Measurements from ENCODE around the gene ITGB1BP1.

Gene ITGB1BP1

DNA sequence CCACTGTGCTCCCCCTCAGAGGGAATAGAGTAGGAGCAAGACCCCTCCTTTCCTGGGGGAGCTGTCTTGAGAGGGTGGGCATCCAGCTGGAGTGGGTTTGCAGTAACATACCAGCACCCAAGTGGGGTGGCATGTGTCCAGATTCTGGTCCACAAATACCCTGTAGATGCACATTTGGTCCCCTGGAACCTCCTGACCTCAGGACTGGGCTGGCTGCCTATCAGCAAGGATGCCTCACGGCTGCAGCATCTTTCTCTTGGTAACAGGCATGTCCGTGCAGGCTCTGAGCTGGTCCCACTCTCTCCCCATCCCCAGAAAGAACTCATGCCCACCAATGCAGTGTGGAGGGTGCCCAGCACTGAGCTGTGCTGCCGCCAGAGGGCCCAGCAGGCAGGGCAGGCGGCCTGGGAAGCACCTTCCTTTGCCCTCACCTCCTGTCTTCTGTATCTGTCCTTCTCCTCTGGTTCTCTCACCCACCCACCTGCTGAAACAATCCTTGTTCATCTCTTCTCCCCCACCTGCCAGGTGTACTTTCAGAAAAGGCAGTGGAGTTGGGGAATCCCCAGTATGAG, 47.4 kb downstream of the ITGB1BP1 start:
- DNase-seq: no peak

- DNase-seq: no peak
Measured at GRCh38 chr2:9374071-9374730, 49.1 kb downstream of the ITGB1BP1 start.

- DNase-seq: no peak
Measured at GRCh38 chr2:9373476-9373875, 49.9 kb downstream of the ITGB1BP1 start.

GRCh38 chr2:9373047-9373446, 50.3 kb downstream of the ITGB1BP1 start:
- DNase-seq: no peak

- no peak for DNase-seq
Measured at GRCh38 chr2:9370746-9371145, 52.6 kb downstream of the ITGB1BP1 start.

DNA sequence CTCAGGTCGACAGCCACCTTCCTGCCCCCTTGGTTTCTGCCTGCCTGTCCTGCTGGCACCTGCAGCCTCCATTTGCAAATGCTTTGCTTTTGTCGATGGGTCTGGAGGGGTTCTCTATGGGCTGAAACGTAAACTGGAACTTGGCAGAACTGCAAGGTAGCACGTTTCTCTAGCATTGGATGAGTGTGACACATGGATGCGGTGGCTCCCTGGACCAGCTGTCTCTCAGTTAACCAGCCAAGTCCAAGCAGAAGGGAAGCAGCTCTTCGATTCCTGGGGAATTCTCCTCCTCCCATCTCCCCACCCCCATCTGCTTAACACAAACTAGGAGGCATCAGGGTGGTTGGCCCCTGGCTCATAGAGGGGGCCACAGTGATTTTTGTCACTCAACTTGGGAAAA, 57.3 kb downstream of the ITGB1BP1 start:
- no peak for DNase-seq

DNA sequence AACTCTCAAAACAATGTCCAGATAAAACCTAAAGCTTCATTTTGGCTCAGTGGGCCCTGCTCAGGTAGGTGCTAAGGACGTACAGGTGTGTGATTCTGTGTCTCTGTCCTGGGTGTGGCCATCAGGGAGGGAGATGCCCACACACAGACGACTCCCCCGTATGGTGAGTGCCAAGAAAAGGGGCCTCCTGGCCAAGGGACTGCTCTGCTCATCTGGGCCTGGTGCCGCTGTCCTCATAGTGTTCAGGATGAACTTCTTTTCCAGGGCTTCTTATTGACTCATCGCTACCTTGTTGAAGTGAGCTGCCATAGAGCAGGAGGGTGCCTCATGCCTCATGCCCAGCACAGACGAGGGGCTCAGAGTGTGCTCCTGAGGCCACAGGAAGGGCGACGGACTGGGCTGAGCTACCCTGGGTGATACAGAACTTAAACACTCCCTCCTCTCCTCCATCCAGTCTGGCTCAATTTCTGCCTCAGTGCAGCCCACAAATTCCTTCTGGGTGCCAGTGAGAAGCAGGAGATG, 57.8 kb downstream of the ITGB1BP1 start:
- no peak for DNase-seq

DNA sequence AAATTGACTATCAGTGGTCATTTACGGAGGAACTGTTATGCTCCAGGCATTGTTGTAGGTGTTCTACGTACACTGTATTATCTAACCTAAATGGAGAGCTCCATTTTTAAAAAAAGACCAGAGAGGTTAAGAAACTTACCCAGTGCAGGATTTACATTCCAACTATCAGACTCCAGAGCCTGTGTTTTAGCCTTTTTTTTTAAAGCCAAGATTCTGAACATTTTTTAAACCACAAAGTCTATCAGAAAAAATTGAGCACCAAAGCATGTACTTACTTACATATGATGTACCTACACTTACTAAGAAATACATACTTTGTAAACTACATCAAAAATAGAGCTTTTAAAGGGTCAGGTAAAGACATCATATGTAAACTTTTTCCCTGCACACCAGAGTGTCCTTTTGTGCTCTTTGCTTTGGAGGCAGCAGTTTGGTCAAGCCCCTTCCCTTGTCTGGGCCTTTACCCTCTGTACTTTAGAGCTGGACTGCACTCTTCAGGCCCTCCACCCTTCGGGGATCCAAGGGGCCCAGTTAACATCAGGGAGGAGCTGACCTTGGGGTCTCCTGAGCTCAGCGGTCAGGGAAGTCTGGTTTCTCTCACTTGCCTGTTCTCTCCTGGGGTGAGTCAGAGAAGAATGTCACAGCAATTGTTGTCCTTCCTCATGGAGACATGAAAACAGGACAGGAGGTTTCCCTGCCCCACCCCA, 58.4 kb downstream of the ITGB1BP1 start:
- no peak for DNase-seq

- no peak for DNase-seq
Measured at GRCh38 chr2:9364373-9364772, 59.0 kb downstream of the ITGB1BP1 start.

DNA sequence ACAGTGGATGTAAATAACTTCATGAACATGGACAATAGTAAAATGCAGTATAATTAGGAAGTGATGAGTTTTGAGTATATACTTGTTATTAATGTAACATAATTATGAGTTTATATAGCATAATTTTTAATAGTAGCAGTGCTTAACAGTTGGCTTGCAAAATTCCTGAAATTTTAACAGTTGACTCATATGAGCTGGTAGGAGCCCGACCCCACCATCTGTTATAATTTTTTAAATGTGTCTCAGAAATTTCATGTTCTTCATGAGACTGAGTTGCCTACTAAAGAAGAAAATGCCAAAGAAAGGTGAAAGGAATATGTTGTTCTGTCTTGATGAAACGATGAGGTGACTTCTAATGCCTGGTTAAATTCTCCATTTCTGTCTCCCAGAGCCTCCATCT, 62.6 kb downstream of the ITGB1BP1 start:
- DNase-seq: no peak

DNA sequence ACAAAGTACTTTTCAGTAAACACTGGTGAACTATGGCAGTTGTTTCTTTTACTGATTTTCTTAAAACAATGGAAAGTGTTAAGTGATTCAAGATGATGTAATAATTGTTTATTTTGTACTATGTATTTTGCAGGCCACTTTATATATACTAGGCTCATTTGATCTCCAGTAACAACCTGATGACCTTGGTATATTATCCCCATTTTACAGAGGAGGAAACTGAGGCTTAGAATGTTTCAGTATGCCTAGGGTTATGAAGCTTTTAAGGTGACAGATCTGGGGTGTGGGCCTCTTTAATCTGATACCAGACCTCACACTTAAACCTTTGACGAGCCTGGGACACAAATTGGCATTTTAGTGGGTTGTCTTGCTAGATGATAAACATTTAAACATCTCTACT, 63.2 kb downstream of the ITGB1BP1 start:
- DNase-seq: no peak

DNA sequence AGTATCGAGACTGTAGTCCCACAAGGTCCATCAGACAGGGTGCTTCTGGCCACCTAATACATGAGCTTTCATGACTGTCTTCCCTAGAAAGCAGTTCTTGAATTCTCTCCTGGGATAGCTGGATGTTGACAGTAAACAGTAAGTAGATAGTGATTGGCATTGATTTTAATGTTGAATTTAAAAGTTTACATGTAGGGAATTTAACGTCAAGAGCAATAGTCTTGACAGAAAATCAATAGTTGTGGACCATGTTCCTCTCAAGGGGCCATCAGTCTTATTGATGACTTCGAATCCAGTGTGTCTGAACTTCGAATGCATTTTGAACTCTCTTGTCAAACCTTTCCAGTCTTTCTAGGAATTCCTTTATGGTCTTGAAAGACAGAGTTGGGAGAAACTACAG, 63.9 kb downstream of the ITGB1BP1 start:
- DNase-seq: no peak

DNA sequence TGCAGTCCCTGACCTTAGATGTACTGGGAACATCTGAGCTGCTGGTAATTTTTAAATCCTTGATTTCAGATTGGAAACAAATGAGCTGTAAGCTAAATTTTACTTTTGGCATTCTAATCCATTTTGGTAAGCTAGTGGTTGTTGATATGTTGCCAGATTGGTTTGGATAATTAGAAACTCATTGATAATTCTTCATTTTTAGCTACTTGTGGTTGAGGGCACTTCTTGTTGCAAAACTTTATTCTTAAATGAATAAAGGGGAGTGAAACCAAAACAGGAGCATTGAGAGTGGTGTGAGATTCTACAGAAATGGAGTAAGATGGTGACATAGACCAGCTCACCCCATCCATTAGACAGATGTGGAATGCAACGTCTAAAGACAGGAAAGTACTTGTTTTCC, 64.5 kb downstream of the ITGB1BP1 start:
- DNase-seq: no peak

DNA sequence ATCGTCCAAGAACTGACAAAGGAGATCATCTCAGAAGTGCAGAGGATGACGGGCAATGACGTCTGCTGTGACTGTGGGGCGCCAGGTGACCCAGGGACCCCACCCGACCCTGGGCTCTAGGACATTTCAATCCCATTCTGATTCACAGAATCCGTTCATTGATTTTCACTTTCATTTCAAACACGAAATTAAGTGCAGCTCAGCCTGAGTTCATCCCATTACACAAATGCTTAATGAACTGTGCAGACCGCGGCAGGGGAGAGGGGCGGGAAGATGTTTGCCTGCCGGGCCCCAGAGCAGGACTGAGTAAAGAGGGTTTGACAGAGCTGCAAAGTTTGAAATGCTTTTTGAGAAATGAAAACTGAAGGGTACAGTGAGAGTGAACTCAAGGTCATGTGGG, 67.1 kb downstream of the ITGB1BP1 start:
- DNase-seq: no peak

GRCh38 chr2:9355716-9356115, 67.6 kb downstream of the ITGB1BP1 start:
- no peak for DNase-seq

DNA sequence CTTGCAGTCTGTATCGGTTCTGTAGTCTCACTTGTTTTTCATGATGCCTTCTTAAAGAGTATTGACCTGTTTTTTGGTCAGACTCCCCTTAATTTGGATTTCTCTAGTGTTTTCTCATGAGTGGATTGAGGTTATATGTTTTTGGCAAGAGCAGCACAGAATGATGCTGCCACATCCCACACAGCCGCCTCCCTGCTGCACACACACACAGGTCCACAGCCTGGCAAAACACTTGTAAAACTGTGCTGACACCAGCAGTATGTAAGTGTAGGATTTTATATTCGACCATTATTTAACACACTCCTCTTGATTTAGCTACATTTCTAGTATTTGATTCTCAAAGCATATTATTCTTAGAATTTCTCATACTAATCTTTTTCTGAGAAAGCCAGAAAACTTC, 68.1 kb downstream of the ITGB1BP1 start:
- no peak for DNase-seq

- no peak for DNase-seq
Measured at GRCh38 chr2:9354318-9354717, 69.0 kb downstream of the ITGB1BP1 start.
